Calu3 (cell line): Measurements from ENCODE around the gene ACTG2. TPM values are rescaled to one million over a fixed set of nuclear protein-coding genes. Genes with fewer than 3 reads are reported as not detected.

Source experiments
- Bru-seq: library from RNA; stranded (reverse); fragments of 400-500 nt; gene quantifications from one replicate; lab custom pipeline; 2021; lab: Mats Ljungman, UMichigan
- BruChase-seq, 2 experiments: library from RNA; stranded (reverse); fragments of 400-500 nt; gene quantifications; one replicate each; lab custom pipeline; 2021; lab: Mats Ljungman, UMichigan
- BruUV-seq: library from RNA; stranded (reverse); fragments of 400-500 nt; replicated peaks from 2 replicates; lab custom pipeline; 2021; lab: Mats Ljungman, UMichigan
- CTCF ChIA-PET: fragments of 300-600 bp; sonication (Branson Sonifier 250); formaldehyde crosslinking; loops from one replicate; lab custom pipeline; 2022; ENCODE audit warnings: antibody characterized with exemption; lab: Charles Lee
- DNase-seq: peaks from one replicate; pipeline ENCODE4 v3.0.0; 2022
- H3K27ac Mint-ChIP-seq: one replicate; pipeline ENCODE4 v1.8.0; 2022; ENCODE audit warnings: mixed read lengths; ENCODE audit not compliant: unreplicated experiment
- H3K27me3 Mint-ChIP-seq: one replicate; pipeline ENCODE4 v1.8.0; 2022; ENCODE audit warnings: mixed read lengths; ENCODE audit not compliant: unreplicated experiment
- H3K36me3 Mint-ChIP-seq: one replicate; pipeline ENCODE4 v1.8.0; 2022; ENCODE audit warnings: mild to moderate bottlenecking, moderate library complexity, mixed read lengths; ENCODE audit not compliant: insufficient read depth, unreplicated experiment
- H3K4me1 Mint-ChIP-seq: one replicate; pipeline ENCODE4 v1.8.0; 2022; ENCODE audit warnings: mild to moderate bottlenecking, low read depth, mixed read lengths; ENCODE audit not compliant: unreplicated experiment
- H3K4me3 Mint-ChIP-seq: one replicate; pipeline ENCODE4 v1.8.0; 2022; ENCODE audit warnings: mild to moderate bottlenecking, low read depth, moderate library complexity, mixed read lengths; ENCODE audit not compliant: unreplicated experiment
- H3K9me3 Mint-ChIP-seq: one replicate; pipeline ENCODE4 v1.8.0; 2022; ENCODE audit warnings: low read depth, mixed read lengths; ENCODE audit not compliant: unreplicated experiment
- intact Hi-C: fragments of 100-400 bp; cut with micrococcal nuclease; formaldehyde crosslinking; loops from one replicate; pipeline ENCODE4 v1.10.0; 2022; ENCODE audit not compliant: unreplicated experiment
- long read RNA-seq: library from polyadenylated mRNA; stranded (forward); transcript quantifications from one replicate; pipeline ENCODE4 v2.0.0, GENCODE V29; 2022
- total RNA-seq: library from RNA; stranded (reverse); gene quantifications from 2 replicates; pipeline ENCODE4 v1.2.3, GENCODE V29; 2022
- TF ChIP-seq, protein P1 (sequence below): fragments of 200-600 bp; IDR thresholded peaks from one replicate; pipeline ENCODE4 v1.8.0; 2022; ENCODE audit warnings: antibody characterized with exemption; ENCODE audit not compliant: unreplicated experiment

ACTG2 gene
- total RNA-seq, result not detected in 2 replicates
- Bru-seq, nascent RNA, result not detected
- BruChase-seq, experiment 1, labeled RNA remaining after a 6-hour chase, result percentile 3 among the genes with signal in this experiment
- not detected for BruChase-seq, experiment 2, labeled RNA remaining after a 2-hour chase
- long read RNA-seq, result 0 reads

DNA sequence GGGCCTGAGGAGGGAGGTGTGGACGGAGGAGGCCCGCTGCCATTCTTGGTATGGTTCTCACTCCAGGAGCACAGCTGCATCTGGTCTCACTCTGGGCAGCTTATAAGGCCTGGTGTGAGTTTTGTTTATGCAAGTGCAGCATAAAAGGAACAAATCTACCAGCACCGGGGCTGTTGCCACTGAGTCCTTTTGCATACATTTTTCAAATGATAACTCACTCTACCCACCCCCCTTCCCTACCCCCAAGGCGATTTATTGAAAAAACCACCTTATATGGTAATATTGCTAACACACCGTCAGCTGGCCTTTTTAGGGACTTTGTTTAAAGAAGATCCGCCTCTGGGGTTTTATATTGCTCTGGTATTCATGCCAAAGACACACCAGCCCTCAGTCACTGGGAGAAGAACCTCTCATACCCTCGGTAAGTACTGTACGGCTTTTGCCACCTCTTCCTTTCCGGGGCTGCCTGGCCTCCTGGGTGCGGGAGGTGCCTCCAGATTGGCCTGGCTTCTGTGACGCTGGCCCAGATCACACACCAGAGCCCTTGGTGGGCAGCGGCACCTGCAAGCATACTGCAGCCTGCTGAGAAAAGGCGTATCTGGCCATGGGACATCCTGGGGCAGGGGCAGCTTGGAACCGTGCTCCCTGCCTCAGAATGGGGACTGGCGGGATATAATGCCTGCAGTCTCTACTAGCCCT, at the start of gene ACTG2:
TSS of gene ACTG2 (plus strand) at position 378 of the 699 bp plus-strand sequence. CDS start 8,304 bp downstream, outside the sequence.
- BruUV-seq, result no TSS peak
- H3K27me3 Mint-ChIP-seq, result peaks cover 12% of the 10 kb centered on the region
- H3K36me3 Mint-ChIP-seq, result no peaks in the 10 kb centered on the region
- CTCF ChIA-PET, result interaction anchor here (0.6 kb wide), 1 partner anchor 836 kb away, joined by 4 read pairs; no protein-coding TSS in a partner anchor
- no peaks in the 10 kb centered on the region for H3K9me3 Mint-ChIP-seq
- no peak within 1 kb of the TSS for H3K27ac Mint-ChIP-seq
- no peak for DNase-seq
- TF ChIP-seq, protein P1, sequence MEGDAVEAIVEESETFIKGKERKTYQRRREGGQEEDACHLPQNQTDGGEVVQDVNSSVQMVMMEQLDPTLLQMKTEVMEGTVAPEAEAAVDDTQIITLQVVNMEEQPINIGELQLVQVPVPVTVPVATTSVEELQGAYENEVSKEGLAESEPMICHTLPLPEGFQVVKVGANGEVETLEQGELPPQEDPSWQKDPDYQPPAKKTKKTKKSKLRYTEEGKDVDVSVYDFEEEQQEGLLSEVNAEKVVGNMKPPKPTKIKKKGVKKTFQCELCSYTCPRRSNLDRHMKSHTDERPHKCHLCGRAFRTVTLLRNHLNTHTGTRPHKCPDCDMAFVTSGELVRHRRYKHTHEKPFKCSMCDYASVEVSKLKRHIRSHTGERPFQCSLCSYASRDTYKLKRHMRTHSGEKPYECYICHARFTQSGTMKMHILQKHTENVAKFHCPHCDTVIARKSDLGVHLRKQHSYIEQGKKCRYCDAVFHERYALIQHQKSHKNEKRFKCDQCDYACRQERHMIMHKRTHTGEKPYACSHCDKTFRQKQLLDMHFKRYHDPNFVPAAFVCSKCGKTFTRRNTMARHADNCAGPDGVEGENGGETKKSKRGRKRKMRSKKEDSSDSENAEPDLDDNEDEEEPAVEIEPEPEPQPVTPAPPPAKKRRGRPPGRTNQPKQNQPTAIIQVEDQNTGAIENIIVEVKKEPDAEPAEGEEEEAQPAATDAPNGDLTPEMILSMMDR, result no peak
- peaks cover 4% of the 10 kb centered on the region for H3K4me1 Mint-ChIP-seq
- intact Hi-C loops, result no loop called here
- H3K4me3 Mint-ChIP-seq, result no peak within 1 kb of the TSS

DNA sequence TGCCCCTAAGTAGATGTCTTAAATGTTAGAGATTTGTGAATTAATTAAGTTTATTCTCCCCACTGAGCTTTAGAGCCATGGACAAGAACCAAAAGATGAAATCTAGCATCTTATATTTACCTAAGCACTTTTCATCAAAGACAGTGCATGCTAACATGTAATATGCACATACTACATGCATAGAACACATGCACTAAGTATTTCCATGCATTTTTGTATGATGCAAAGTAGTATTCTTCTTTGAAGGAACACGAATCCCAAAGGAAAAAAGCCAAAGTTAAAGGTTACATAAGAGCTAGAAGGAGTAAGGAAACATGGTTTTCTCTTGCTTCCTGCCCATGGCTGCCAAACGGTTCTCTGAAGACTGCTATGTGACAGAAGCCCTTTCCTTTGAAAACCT, 48.7 kb upstream of the ACTG2 start:
- peaks cover 30% of the 10 kb centered on the region for H3K36me3 Mint-ChIP-seq
- CTCF ChIA-PET, result no interaction called here
- TF ChIP-seq, protein P1, result no peak
- no peak overlapping the region for H3K4me3 Mint-ChIP-seq
- H3K9me3 Mint-ChIP-seq, result no peaks in the 10 kb centered on the region
- intact Hi-C loops, result no loop called here
- no peak overlapping the region for H3K27ac Mint-ChIP-seq
- peaks cover 8% of the 10 kb centered on the region for H3K4me1 Mint-ChIP-seq
- H3K27me3 Mint-ChIP-seq, result no peaks in the 10 kb centered on the region
- DNase-seq, result no peak
- BruUV-seq, result no TSS peak

DNA sequence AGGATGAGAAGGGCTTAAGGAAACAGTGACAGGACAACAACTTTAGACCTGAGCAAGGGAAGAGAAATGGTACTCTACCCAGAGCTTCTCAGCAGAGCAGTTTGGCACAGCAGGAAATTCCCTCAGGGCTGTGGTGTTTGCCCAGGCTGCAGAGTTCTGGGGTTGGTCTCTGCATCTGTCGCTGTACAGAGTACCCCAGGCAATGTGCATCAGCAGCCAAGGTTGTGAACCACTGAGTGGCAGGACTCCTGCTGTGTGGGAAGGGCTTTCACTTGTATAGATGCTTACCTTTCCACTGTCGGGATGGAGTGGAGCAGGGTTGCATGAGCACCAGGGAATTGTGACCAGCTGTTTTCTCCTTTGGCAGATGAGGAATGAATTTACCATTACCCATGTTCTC, 42.8 kb upstream of the ACTG2 start:
- intact Hi-C loops, result no loop called here
- Mint-ChIP-seq H3K4me3 (no peak overlapping the region), H3K27me3 (no peaks in the 10 kb centered on the region), H3K9me3 (no peaks in the 10 kb centered on the region), H3K4me1 (no peaks in the 10 kb centered on the region), H3K27ac (no peak overlapping the region), H3K36me3 (peaks cover 34% of the 10 kb centered on the region)
- TF ChIP-seq, protein P1, result no peak
- no peak for DNase-seq
- CTCF ChIA-PET, result no interaction called here
- BruUV-seq, result no TSS peak

DNA sequence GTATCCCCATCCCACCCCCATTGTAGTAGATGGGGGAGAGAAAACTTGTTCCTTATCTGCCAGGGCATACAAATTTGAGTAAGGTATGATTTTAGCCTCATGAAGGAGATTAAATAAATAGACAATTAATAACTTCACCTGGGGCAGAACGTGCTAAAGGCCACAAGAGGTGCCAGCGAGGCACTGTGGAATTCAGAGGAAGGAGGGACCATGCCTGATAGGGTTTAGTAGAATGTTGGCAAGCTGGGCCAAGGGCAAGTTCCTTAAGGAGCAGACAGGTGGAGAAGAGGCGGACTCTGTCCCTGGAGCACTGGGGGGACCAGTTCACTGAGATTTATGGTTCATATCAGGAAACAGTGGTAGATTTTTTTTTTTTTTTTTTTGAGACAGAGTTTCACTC, 41.5 kb upstream of the ACTG2 start:
- TF ChIP-seq, protein P1, result no peak
- H3K4me1 Mint-ChIP-seq, result no peaks in the 10 kb centered on the region
- no TSS peak for BruUV-seq
- no peak overlapping the region for H3K4me3 Mint-ChIP-seq
- DNase-seq, result peak; percentile 17
- H3K27me3 Mint-ChIP-seq, result no peaks in the 10 kb centered on the region
- CTCF ChIA-PET, result interaction anchor here (0.6 to 0.7 kb wide), 2 partner anchors 297 to 300 kb away, joined by 3 to 4 read pairs; partner anchors contain the start of gene BOLA3
- H3K9me3 Mint-ChIP-seq, result no peaks in the 10 kb centered on the region
- intact Hi-C loops, result no loop called here
- no peak overlapping the region for H3K27ac Mint-ChIP-seq
- H3K36me3 Mint-ChIP-seq, result peaks cover 22% of the 10 kb centered on the region
